D721Med (cell line): Measurements from ENCODE around the gene EXOC3L4.

ENCODE experiments used
- DNase-seq: peaks from one replicate; pipeline ENCODE4 v3.0.0; 2011; ENCODE audit warnings: low spot score; ENCODE audit not compliant: insufficient read length
- FAIRE-seq: peaks from 2 replicates; lab custom pipeline; 2011; peaks lifted over from hg19 to GRCh38; lab: Jason Lieb, UNC
- TF ChIP-seq, protein P1 (sequence below): IDR thresholded peaks from 2 replicates; pipeline ENCODE4 v1.5.1; 2012; ENCODE audit warnings: mild to moderate bottlenecking, control low read depth; ENCODE audit not compliant: insufficient read depth; ENCODE audit errors: missing control alignments

Gene EXOC3L4

DNA sequence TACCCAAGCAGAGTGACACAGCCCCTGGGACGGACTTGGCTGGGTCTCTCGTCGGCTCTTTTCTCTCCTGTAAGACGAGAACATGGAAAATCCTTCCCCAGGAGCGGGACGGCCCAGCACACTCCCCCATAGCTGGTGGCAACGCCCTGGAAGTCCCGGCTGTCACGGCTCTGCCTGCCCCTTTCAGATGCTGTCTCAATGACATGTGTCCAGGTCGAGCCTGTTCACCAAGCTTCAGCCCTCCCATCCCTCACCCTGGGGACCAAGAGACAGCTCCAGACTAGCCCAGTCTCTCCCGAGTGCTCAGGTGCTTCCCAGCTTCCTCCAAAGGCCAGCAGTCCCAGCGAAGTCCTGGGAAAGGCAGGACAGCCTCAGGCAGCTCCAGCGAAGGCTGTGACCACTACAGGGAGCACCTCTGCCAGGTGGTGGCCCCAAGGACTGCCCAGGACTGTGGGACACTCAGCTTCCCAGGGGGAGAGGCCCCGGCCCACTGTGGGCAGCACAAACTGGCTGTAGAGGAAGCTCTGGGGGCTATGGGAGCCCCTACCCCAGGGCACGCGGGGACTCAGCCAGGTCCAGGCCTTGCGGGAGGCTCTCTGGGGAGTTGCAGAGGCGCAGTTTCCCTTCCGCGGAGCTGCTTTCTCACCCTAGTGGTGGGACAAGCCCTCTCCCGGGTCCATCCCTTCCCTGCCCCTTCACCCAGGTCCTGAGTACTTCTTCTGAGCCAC lies 62.3 kb downstream of the EXOC3L4 start:
- DNase-seq (no peak), FAIRE-seq (no peak)
- TF ChIP-seq, protein P1, sequence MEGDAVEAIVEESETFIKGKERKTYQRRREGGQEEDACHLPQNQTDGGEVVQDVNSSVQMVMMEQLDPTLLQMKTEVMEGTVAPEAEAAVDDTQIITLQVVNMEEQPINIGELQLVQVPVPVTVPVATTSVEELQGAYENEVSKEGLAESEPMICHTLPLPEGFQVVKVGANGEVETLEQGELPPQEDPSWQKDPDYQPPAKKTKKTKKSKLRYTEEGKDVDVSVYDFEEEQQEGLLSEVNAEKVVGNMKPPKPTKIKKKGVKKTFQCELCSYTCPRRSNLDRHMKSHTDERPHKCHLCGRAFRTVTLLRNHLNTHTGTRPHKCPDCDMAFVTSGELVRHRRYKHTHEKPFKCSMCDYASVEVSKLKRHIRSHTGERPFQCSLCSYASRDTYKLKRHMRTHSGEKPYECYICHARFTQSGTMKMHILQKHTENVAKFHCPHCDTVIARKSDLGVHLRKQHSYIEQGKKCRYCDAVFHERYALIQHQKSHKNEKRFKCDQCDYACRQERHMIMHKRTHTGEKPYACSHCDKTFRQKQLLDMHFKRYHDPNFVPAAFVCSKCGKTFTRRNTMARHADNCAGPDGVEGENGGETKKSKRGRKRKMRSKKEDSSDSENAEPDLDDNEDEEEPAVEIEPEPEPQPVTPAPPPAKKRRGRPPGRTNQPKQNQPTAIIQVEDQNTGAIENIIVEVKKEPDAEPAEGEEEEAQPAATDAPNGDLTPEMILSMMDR, result no peak

DNA sequence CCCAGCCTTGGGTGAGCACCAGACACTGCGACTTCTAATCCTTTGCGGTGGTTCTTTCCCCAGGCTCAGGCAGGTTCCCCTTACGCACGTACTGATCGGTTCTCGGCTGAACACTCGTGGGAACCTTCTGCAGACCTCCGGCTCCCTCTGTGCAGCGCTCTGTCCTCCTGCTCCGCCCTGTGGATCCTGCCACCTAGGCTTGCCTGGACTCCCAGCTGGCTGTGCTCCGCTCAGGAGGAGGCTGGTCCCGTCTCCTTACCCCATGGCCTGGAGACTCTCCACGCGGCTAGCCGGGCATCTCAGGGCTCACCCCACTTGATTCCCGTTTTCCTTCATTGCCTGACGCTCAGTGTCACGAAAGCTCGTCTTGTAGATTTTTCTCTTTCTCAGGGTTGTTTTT lies 63.4 kb downstream of the EXOC3L4 start:
- TF ChIP-seq, protein P1, result no peak
- no peak for FAIRE-seq
- no peak for DNase-seq

DNA sequence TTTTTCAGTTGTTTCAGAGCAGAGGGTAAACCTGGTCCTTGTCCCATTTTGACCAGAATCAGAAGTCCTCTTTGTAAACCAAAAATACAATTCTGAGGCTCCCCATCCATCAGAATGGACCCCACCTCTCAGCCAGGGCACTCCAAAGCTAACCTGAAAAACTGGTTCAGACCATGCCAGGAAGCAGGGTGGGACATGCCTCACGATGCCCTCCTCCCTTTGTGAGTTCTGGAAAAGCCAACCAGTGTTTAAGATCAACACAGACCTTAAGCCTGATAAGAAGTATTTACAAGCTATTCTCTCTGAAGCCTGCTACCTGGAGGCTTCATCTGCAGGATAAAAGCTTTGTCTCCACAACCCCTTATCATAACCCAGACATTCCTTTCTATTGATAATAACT lies 64.2 kb downstream of the EXOC3L4 start:
- FAIRE-seq, result no peak
- TF ChIP-seq, protein P1, result no peak
- DNase-seq, result no peak
